ENCODE results near the gene MMGT1.
A peak's percentile ranks its signal among the peaks of the same experiment; 100 is the strongest.

The MMGT1 gene

GRCh38 chrX:135973548-135974278 lies at the start of gene MMGT1:
TSS of gene MMGT1 (minus strand) at chrX:135973988. CDS start at chrX:135973675, 313 bp downstream.
- peak; percentile 58 to 67 for DNase-seq

GRCh38 chrX:136021903-136022302 lies 48.1 kb upstream of the MMGT1 start:
- DNase-seq: no peak

DNA sequence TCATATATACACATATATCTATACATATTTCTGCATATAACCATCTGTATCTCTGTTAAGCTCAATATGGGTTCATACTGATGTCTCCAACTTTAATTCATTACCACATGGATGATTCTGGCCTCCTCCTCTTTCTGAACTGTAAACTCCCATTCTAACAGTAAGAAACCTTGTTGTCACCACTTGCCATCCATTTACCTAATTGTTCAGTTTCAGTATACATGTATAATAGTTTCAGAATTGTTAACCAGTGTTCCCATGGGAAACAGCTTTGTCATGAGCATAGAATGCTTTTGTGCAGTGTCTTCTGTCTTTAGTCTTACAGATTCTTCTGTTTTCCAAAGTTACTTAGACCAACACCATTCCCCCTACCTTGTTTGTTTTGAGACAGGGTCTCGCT lies 47.4 kb upstream of the MMGT1 start:
- no peak for DNase-seq

GRCh38 chrX:136019226-136019625 lies 45.4 kb upstream of the MMGT1 start:
- DNase-seq: no peak

DNA sequence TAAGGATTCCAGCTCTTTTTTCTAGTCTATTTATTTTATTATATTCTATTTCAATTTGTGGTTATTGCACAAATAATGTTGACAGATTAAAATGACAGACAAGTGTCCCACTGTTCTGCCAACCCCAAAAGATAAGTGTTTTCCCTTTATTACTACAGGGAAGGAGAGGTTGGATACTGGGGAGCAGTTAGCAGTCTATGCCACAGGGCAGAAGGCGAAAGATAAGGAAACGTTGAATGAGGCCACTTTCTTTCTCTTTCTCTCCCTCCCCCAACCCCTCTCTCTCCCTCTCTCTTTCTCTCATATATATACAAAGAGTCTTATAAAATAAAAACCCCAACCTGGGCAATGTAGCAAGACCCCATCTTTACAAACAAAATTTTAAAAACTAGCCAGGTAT lies 43.1 kb upstream of the MMGT1 start:
- no peak for DNase-seq

DNA sequence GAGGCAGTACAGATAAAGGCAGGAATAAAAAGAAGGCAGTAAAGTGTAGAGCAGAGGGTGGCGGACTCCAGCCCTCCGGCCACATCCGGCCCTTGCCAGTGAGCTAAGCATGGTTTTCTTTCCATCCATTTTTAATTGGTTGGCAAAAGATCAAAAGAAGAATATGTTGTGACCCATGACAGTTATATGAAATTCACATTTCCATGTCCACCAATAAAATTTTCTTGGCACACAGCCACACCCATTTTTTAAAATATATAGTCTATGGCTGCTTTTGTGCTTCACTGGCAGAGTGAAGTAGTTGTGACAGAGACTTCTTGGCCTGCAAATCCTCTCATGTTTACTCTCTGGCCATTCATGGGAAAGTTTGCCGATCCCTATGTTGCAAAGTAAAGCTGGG lies 41.2 kb upstream of the MMGT1 start:
- DNase-seq: no peak

- DNase-seq: no peak
Measured at GRCh38 chrX:135988245-135988644, 14.5 kb upstream of the MMGT1 start.

- no peak for DNase-seq
Measured at GRCh38 chrX:135985973-135986310, 12.2 kb upstream of the MMGT1 start.

- DNase-seq: peak; percentile 7 to 18
Measured at GRCh38 chrX:135985157-135985972, 11.6 kb upstream of the MMGT1 start, which contains the start of gene SLC9A6. TSS of gene SLC9A6 (plus strand) at chrX:135985435. CDS start at chrX:135985659, 224 bp downstream.

GRCh38 chrX:135984791-135985156 lies 11.0 kb upstream of the MMGT1 start:
- no peak for DNase-seq

- DNase-seq: no peak
Measured at GRCh38 chrX:135984256-135984655, 10.5 kb upstream of the MMGT1 start.

DNA sequence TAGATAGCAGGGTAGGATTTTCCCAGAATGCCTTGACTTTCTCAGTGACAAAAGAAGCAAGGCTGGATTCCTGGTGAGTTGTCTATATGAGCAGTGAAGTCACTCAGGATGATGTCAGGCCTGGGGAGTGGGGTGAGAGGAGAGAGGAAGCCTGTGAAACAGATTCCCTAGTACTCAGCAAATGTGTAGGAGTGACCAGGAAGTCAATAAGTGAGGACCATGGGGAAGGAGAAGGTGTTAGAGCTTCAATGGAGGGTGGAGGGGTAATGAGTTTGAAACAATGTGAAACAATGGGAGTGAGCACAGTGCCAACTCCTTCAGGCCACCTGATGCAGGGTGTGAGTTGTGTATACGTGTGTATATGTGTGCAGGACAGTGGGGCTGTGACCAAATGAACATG lies 9.1 kb upstream of the MMGT1 start:
- no peak for DNase-seq

DNA sequence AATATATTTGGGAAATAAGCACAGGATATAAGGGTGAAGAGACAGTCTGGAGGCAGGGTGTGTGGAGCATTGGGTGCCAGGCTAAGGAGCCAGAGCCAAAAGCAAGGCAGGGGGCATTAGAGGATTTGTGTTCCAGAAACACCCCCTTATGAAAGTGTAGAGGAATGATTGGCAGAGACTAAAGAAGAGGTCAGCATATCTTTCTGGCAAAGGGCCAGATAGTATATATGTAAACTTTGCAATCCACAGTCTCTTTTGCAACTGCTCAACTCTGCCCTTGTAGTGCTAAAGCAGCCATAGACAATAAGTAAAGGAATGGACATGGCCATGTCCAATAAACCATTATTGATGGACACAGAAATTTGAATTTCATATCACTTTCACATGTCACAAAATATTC lies 7.9 kb upstream of the MMGT1 start:
- DNase-seq: no peak

DNA sequence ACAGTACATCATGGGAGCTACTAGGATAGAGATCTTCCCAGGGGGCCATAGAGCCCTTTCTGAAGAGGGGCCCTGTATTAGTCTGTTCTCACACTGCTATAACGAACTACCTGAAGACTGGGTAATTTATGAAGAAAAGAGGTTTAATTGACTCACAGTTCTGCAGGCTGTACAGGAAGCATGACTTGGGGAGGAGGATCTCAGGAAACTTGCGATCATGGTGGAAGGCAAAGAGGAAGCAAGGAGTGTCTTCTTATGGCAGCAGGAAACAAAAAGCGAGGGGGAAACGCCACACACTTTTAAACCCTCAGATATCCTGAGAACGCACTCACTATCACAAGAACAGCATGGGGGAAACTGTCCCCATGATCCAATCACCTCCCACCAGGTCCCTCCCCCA lies 7.2 kb upstream of the MMGT1 start:
- no peak for DNase-seq

GRCh38 chrX:135977611-135978010 lies 3.8 kb upstream of the MMGT1 start:
- no peak for DNase-seq

GRCh38 chrX:135975421-135975820 lies 1.6 kb upstream of the MMGT1 start:
- no peak for DNase-seq

DNA sequence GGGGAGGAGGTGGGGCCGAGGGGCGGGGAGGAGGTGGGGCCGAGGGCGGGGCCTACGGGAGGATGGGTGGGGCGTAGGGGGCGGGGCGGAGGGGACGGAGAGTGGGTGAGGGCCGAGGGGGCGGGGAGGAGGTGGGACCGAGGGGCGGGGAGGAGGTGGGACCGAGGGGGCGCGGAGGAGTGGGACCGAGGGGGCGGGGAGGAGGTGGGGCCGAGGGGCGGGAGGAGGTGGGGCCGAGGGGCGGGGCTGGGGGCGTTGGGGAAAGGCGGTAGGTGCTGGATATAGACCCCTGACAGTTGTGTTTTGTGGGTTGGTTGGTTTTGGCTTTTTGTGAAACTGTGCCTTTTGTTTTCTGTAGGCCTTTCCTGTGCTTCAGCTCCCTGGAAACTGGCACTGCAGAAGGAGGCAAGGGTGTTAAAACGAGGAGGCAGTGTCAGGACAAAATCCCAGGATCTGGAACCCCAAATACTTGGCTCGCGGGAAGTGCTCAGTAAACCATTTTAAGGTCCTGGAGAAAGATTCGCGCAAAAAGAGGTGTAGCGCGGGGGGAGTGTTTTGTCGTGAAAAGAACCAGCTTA lies 580 bp upstream of the MMGT1 start:
- no peak for DNase-seq

GRCh38 chrX:135973025-135973547 lies 702 bp downstream of the MMGT1 start:
- peak in 1 of 2 experiments; percentile 7 for DNase-seq

DNA sequence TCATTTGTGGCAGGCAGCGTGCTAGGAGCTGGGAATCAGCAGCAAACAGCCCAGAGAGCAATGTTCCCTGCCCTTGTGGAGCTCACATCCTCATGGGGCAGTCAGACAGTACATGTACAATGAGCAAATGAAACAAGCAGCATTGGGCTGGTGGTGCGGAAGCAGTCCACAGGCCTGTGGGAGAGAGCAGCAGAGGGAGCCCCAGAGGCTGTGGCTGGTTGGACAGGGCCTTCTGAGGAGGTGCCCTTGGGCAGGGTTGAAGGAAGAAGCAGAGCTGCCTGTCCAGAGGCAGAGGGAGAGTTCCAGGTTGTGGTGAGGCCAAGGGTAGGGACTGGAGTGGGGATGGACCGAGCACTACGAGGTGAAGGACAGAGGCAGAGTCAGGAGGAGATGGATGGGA lies 22.5 kb downstream of the MMGT1 start:
- no peak for DNase-seq

GRCh38 chrX:135944486-135944885 lies 29.3 kb downstream of the MMGT1 start:
- no peak for DNase-seq

DNA sequence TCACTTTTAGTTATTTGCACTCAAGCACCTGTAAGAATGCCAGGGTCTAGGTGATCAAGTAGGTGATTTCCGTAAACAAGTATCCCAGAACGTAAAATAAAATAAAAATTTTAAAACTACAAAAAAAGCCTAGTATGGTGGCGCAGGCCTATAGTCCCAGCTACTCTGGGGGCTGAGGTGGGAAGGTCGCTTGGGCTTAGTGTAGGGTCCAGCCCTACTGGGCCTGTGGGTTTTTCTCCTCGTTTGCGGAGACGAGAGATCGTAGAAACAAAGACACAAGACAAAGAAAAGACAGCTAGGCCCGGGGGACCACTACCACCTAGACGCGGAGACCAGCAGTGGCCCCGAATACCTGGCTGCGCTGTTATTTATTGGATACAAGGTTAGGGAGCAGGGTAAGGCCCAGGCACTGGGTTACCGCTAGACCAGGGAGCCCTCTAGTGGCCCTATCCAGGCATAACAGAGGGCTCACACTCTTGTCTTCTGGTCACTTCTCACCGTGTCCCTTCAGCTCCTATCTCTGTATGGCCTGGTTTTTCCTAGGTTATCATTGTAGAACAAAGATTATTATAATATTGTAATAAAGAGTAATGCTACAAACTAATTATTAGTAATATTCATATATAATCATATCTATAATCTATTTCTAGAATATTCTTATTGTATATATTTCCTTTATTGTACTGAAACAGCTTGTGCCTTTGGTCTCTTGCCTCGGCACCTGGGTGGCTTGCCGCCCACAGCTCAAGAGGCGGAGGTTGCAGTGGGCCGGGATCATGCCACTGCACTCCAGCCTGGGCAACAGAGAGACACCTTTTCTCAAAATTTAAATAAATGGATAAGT lies 41.9 kb downstream of the MMGT1 start:
- DNase-seq: peak in 1 of 2 experiments; percentile 4

DNA sequence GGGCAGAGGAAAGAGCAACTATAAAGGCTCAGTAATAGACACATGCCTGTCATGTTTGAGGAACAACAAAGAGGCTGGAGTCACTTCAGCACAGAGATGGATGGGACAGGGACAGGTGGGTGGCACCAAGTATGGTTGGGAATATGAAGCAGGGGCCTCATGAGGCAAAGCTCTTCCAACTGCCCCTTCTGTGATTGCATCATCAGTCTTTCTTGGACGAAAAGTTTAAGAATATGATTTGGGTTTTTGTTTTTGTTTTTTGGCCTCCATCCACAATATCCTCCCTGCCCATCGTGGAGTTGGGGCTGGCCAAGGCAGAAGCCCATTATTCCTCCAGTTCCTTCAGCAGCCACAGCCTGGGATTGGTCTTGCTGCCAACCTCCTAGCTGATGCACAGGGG lies 45.9 kb downstream of the MMGT1 start:
- no peak for DNase-seq

GRCh38 chrX:135923353-135923752 lies 50.4 kb downstream of the MMGT1 start:
- no peak for DNase-seq
